B cell (primary cell): ENCODE measurements around the gene RXFP2. TPM values are rescaled to one million over a fixed set of nuclear protein-coding genes. Genes with fewer than 3 reads are reported as not detected.

Experiments used
- ATAC-seq: fragments of 200-7000 bp; cut with Tn5 transposase; one replicate; pipeline ENCODE4 v1.10.0; 2021; ENCODE audit warnings: low read depth, mild to moderate bottlenecking, moderate number of reproducible peaks, moderate library complexity
- CTCF ChIA-PET: fragments of 350-600 bp; sonication (Branson Sonifier 250); formaldehyde crosslinking; loops from one replicate; lab custom pipeline; 2021; ENCODE audit warnings: antibody characterized with exemption, inconsistent platforms; lab: Charles Lee
- POLR2A ChIA-PET: fragments of 350-600 bp; sonication (Branson Sonifier 250); formaldehyde crosslinking; loops from one replicate; lab custom pipeline; 2021; ENCODE audit warnings: antibody characterized with exemption; lab: Charles Lee
- DNase-seq: peaks from one replicate; pipeline ENCODE4 v3.0.0; 2013
- H2AFZ ChIP-seq: 2 replicates; pipeline ENCODE4 v1.6.1; 2012; ENCODE audit warnings: mild to moderate bottlenecking, low read depth, low read length; ENCODE audit not compliant: insufficient read depth, poor library complexity, severe bottlenecking
- H3K27ac ChIP-seq, 2 donors: 1 replicate in 1 of 2; 2 replicates in 1 of 2; pipeline ENCODE4 v1.5.1; 2012 to 2013; ENCODE audit warnings: low read length in 2 of 2, mild to moderate bottlenecking in 2 of 2, moderate library complexity in 1 of 2
- H3K27me3 ChIP-seq, 4 experiments: fragments of 200-600 bp in 1 of 4; sonication (generic) in 1 of 4; replicated peaks in 1 of 4; 1 replicate in 2 of 4; 2 replicates in 2 of 4; pipeline versions ENCODE4 v1.6.1 to v1.7.0; 2013 to 2016; ENCODE audit warnings: low read length in 3 of 4, mild to moderate bottlenecking in 2 of 4, mixed read lengths in 1 of 4, moderate library complexity in 1 of 4; ENCODE audit not compliant: insufficient read depth in 4 of 4, control insufficient read depth in 3 of 4; ENCODE audit errors: control extremely low read depth in 1 of 4
- H3K36me3 ChIP-seq, 2 experiments: replicated peaks in 1 of 2; 1 replicate in 1 of 2; 2 replicates in 1 of 2; pipeline versions ENCODE4 v1.6.1 to v1.7.1; 2013; ENCODE audit warnings: low read length in 1 of 2; ENCODE audit not compliant: insufficient read depth in 2 of 2, control insufficient read depth in 1 of 2; ENCODE audit errors: control extremely low read depth in 1 of 2, extremely low read depth in 1 of 2
- H3K4me1 ChIP-seq, 2 donors: fragments of 200-600 bp in 1 of 2; sonication (generic) in 1 of 2; 1 replicate in 1 of 2; 2 replicates in 1 of 2; pipeline versions ENCODE4 v1.5.1 to v1.6.1; 2013 to 2017; ENCODE audit warnings: low read length in 2 of 2; ENCODE audit not compliant: control insufficient read depth in 2 of 2, insufficient read depth in 2 of 2
- H3K4me2 ChIP-seq: replicated peaks from 2 replicates; pipeline ENCODE3; 2012; ENCODE audit warnings: mild to moderate bottlenecking, low read depth, low read length; ENCODE audit not compliant: poor library complexity, severe bottlenecking
- H3K4me3 ChIP-seq, 5 experiments: fragments of 200-600 bp in 1 of 5; sonication (generic) in 1 of 5; 1 replicate in 3 of 5; 2 replicates in 2 of 5; pipeline versions ENCODE4 v1.5.1 to v1.7.0; 2011 to 2016; ENCODE audit warnings: low read length in 4 of 5, mild to moderate bottlenecking in 4 of 5, low read depth in 2 of 5, control low read depth in 1 of 5, moderate library complexity in 1 of 5; ENCODE audit not compliant: insufficient read depth in 1 of 5; ENCODE audit errors: control extremely low read depth in 1 of 5, extremely low read depth in 1 of 5
- H3K79me2 ChIP-seq: fragments of 200-600 bp; sonication (generic); one replicate; pipeline ENCODE4 v1.6.0; 2016; ENCODE audit warnings: low read length; ENCODE audit not compliant: control insufficient read depth, insufficient read depth
- H3K9ac ChIP-seq: fragments of 200-600 bp; sonication (generic); 2 replicates; pipeline ENCODE4 v1.6.1; 2017; ENCODE audit warnings: mild to moderate bottlenecking, low read length, moderate library complexity
- H3K9me3 ChIP-seq, 3 donors: one replicate each; pipeline versions ENCODE4 v1.6.1 to v1.7.1; 2013; ENCODE audit warnings: low read length in 2 of 3; ENCODE audit not compliant: control insufficient read depth in 2 of 3, insufficient read depth in 1 of 3; ENCODE audit errors: control extremely low read depth in 1 of 3
- H4K20me1 ChIP-seq: 2 replicates; pipeline ENCODE4 v1.6.0; 2012; ENCODE audit warnings: mild to moderate bottlenecking, low read length; ENCODE audit not compliant: insufficient read depth, control insufficient read depth, poor library complexity, severe bottlenecking
- H3K27ac Mint-ChIP-seq: one replicate; pipeline ENCODE4 v1.8.0; 2021; ENCODE audit warnings: mixed read lengths
- H3K27me3 Mint-ChIP-seq: one replicate; pipeline ENCODE4 v1.8.0; 2021; ENCODE audit warnings: mixed read lengths
- H3K4me1 Mint-ChIP-seq: one replicate; pipeline ENCODE4 v1.8.0; 2021; ENCODE audit warnings: mixed read lengths
- H3K4me3 Mint-ChIP-seq: one replicate; pipeline ENCODE4 v1.8.0; 2021; ENCODE audit warnings: mixed read lengths
- H3K9me3 Mint-ChIP-seq: one replicate; pipeline ENCODE4 v1.8.0; 2022; ENCODE audit warnings: mixed read lengths; ENCODE audit not compliant: insufficient read depth
- CTCF ChIP-seq: fragments of 200-600 bp; IDR thresholded peaks from one replicate; pipeline ENCODE4 v1.8.0; 2022; ENCODE audit warnings: antibody characterized with exemption, mild to moderate bottlenecking
- EZH2 ChIP-seq: IDR thresholded peaks from 2 replicates; pipeline ENCODE4 v1.6.1; 2012; ENCODE audit warnings: borderline replicate concordance, low read depth, mild to moderate bottlenecking, moderate library complexity, low read length; ENCODE audit not compliant: insufficient read depth, poor library complexity, severe bottlenecking
- WGBS: methylation state at CpG from one replicate; pipeline ENCODE4 v1.1.5; 2013; ENCODE audit warnings: missing lambda C conversion rate; ENCODE audit not compliant: insufficient coverage; 5-methylcytosine and 5-hydroxymethylcytosine counted together
- intact Hi-C: fragments of 100-400 bp; cut with micrococcal nuclease; formaldehyde crosslinking; loops from one replicate; pipeline ENCODE4 v1.10.0; 2022
- polyA plus RNA-seq: library from polyadenylated mRNA; depleted of rRNA; stranded (reverse); fragments of >200 nt; gene quantifications from 2 replicates; pipeline ENCODE4 v1.2.3, GENCODE V29; 2012
- total RNA-seq, 2 donors: library from RNA; stranded (reverse); fragments of 120-200 nt in 1 of 2; gene quantifications; 1 replicate in 1 of 2; 2 replicates in 1 of 2; pipeline versions ENCODE4 v1.2.3 to v1.2.4, GENCODE V29; 2013 to 2022

RXFP2 gene
- total and polyA plus RNA-seq, 2 donors (not counting 1 experiment from before 2014, with no cell fraction given): not detected

GRCh38 chr13:31814536-31814935, 75.2 kb downstream of the RXFP2 start:
- Histone ChIP-seq H3K9ac (no peak overlapping the region), H3K27ac (no peak overlapping the region), H3K4me1 (no peaks in the 10 kb centered on the region), H3K79me2 (no peaks in the 10 kb centered on the region), H3K4me2 (no peak overlapping the region), H2AFZ (no peak overlapping the region), H4K20me1 (no peaks in the 10 kb centered on the region), H3K4me3 (no peak overlapping the region), H3K36me3 (no peaks in the 10 kb centered on the region), H3K9me3 (peaks cover 11 to 19% (median 15%) of the 10 kb centered on the region in 3 donors), H3K27me3 (no peaks in the 10 kb centered on the region)
- no peak for TF ChIP-seq EZH2
- TF ChIP-seq CTCF: no peak
- Mint-ChIP-seq H3K9me3 (peaks cover 13% of the 10 kb centered on the region), H3K4me3 (no peak overlapping the region), H3K27me3 (peaks cover 7% of the 10 kb centered on the region), H3K27ac (no peak overlapping the region), H3K4me1 (no peaks in the 10 kb centered on the region)
- no peak for ATAC-seq
- DNase-seq: no peak
- 82% methylated on average over 3 of the region's 5 CpGs for WGBS
- ChIA-PET CTCF (no interaction called here), POLR2A (no interaction called here)
- intact Hi-C loops: no loop called here

DNA sequence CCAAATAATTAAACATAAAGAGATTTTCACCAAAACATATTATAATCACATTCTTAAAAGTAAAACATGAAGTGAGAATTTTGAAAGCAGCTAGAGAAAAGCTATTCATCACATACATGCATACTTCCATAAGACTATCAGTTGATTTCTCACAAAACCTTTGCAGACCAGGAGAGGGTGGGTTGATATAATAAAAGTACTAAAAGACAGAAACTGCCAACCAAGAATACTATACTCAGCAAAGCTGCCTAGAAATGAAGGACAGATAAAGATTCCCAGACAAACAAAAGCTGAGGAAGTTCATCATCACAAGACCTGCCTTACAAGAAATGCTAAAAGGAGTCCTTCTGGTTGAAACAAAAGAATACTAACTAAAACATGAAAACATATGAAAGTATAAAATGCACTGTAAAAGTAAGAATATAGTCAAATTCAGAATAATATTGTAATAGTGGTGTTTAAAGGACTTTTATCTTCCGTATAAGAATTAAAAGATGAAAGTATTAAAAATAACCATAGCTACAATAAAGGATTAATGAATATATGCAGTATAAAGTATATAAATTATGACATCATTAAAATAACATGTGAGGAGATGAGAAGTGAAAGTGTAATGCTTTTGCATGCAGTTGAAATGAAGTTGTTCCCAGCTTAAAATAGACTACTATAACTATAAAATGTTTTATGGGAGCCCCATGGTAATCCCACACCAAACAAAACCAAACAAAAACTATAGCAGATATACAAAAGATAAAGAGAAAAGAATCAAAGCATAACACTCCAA, 76.2 kb downstream of the RXFP2 start:
- Histone ChIP-seq H3K36me3 (no peaks in the 10 kb centered on the region), H3K4me2 (no peak overlapping the region), H3K27ac (no peak overlapping the region), H3K79me2 (no peaks in the 10 kb centered on the region), H3K9me3 (peaks cover 11 to 15% (median 13%) of the 10 kb centered on the region in 3 donors), H3K9ac (no peak overlapping the region), H2AFZ (no peak overlapping the region), H3K4me1 (no peaks in the 10 kb centered on the region), H3K4me3 (no peak overlapping the region), H4K20me1 (no peaks in the 10 kb centered on the region), H3K27me3 (no peaks in the 10 kb centered on the region)
- TF ChIP-seq CTCF (no peak), EZH2 (no peak)
- POLR2A ChIA-PET: no interaction called here
- Mint-ChIP-seq H3K4me3 (no peak overlapping the region), H3K4me1 (no peaks in the 10 kb centered on the region), H3K27ac (no peak overlapping the region), H3K27me3 (peaks cover 7% of the 10 kb centered on the region), H3K9me3 (peaks cover 13% of the 10 kb centered on the region)
- CTCF ChIA-PET: no interaction called here
- intact Hi-C loops: no loop called here
- ATAC-seq (no peak), DNase-seq (no peak)
- no CpG with 5 or more reads among the region's 1 CpG for WGBS
